C1 segment of cervical spinal cord (tissue), 14 donors: ENCODE data around the gene ZNF445.
"Not testable (repeated sequence)": the region's sequence is repeated elsewhere in the genome, so short reads cannot be mapped to it uniquely, and the experiment has no call there.

Experiments
- DNase-seq, 14 donors: peaks; one replicate each; lab custom pipeline; 2025; lab: John Stamatoyannopoulos, UW

ZNF445 gene

DNA sequence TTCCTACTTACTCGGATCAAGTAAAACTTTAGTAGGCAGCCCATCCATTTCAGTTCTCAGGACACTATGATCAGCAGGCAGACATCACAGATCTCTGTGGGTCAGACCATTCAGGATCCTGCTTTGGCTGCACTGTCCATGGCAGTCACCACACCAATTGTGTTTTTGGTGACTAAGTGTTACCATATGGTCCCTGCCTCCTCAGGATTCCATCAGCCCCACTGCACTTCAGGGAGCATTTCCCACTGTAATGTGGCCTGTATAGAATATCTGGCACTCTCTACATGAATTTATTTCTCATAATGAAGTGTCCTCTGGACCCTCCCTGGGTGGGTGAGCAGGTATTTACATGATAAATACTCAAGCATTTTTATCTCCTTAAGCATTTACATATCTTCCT lies 41.3 kb downstream of the ZNF445 start:
- no peak for DNase-seq

DNA sequence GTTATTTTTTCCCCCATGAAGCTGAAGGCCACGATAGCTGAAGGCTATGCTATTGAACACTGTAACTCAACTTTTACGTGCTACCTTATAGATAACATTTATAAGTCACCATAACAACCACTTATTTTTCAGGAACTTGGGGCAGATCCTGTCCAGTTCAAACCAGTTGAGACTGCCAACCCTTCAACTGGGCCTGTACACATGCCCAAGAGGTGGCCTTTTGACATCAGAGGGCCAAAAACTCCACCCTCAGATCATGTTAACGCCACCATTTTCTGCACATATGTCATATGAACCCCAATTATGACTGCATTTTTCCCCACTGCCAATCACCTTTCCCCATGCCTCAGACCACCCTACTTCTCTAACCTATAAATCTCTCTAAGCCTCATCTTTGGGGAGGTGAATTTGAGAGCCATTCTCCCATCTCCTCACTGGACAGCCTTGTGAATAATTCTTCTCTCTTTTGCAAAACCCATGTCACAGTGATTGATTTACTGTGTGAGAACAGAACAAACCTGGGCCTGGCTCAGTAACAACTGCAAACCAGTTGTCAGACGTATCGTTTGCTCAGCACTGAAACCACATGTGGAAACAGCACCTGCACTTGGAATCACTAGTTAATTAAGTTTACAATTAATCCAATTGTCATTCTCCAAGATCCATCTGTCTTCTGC lies 42.5 kb downstream of the ZNF445 start:
- no peak for DNase-seq

DNA sequence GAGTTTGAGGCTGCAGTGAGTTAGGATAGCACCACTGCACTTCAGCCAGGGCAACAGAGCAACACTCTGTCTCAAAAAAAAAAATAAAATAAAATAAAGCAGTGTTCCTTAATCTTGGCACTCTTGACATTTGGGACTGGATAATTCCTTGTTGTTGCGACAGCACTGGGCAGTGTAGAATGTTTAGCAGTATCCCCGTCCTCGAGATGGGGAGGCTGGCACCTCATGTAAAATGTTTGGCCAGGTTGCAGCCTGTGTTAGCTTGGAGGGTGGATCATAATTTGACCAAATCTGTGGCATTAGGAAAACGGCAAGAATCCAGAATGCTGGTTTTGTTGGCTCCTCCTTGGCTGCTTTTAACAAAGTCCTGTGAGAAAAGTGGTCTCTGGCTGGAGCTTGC lies 47.0 kb downstream of the ZNF445 start:
- no peak for DNase-seq

DNA sequence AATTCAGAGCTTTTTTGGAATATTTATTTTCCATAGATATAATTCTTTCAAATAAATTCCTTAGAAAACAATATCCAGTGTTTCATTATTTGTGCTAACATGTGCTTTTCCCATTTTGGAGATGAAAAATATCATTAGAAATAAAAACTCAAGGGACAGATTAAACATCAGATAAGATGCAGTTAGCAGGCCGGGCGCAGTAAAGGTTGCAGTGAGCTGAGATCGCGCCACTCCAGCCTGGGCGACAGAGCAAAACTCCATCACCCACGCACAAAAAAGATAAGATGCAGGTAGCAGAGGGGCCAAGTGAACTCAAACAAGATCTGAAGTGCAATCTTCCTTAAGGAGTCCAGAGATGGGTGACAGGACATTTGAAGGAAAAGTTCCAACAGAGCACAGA lies 48.0 kb downstream of the ZNF445 start:
- no peak for DNase-seq

DNA sequence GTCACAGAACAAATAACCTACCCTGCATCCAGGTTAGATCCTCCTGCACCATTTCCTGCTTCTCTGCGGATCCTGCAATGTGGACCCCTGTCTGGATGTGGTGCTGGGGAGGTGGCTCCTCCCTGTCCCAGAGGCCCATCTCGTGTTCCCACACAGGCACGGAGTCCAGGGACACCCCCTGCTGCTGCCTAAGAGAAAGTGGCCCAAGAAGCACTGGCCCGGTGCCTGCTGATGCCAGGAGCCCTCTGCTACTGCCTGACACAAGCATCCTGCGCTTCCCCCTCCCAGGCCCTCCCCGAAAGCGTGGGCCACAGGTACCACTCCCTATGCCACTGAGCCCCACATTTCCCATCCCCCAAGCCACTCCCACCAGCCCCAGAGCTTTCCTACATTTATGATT lies 48.6 kb downstream of the ZNF445 start:
- DNase-seq = no peak

DNA sequence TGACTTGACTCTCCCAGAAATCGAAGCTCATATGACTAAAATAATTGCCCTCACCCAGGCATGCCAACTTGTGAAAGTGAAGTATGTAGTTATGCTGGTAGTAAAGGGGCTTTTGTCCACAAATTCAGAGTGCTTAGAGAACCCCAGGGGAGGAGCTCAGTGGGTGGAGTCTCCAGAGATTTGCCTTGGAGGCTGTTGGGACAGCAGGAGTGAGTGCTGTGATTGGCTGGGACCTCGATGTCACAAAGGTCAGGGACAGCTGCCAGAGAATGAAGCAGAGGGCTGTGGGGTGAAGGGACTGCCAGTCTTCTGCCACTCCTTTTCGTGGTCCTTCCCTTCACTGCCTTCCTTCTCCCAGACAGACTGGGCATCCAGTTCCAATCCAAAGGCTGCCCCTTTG lies 49.8 kb downstream of the ZNF445 start:
- DNase-seq = no peak

DNA sequence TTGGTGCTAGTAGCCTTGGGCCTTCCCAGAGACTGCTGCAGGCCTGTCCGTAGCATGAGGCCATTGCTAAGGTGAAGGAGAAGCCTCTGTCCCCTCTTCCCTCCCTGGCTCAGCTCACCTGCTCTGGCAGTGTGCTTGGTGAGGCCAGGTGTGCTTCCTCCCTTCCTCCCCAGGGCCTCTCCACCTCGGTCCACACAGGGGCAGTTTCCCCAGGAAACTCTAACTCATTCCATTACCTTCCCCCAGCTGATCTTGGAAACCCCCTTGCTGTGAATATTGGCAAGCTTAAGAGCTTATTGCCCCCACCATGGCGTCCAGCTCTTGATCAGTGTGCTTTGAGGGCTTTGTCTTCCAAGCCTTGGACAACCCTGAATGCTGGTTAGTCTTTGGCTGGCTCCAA lies 52.7 kb downstream of the ZNF445 start:
- no peak for DNase-seq

DNA sequence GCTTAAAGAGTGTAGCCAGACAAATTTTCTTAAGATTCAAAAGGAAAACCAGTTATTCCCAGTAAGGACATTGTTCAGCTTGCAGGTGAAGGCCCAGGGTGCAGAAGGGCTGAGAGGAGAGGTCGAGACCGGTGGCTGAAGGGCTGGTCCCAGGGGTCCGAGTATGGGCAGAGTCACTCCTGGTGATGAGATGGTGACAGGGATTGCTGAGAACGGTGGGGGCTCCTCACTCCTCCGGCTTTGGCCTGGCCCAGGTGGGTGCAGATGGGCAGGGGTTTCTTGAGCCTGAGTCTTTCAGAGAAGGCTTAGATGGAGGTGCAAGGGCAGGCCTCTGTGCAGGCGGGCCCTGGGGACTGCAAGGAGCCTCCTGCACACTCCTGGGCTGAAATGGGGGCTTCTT lies 56.2 kb downstream of the ZNF445 start:
- DNase-seq = no peak

DNA sequence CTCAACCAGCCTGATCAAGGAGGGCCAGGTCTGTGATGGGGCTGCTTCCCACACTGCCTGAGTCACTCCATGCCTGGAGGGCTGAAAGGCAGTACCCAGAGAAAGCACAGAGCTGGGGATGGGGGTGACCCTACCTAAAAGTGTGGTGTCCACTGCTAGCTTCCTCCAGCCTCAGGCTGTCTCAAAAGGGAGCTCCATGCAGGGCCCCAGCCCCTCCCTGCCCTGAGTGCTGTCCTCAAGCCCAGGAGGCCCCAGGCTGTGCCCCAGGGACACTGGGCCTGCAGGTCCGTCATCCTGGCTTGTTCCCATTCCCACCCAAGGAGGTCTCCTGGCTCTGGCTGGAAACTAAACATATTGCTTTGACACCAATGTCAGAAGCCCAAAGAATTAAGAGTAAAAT lies 56.8 kb downstream of the ZNF445 start:
- no peak for DNase-seq

DNA sequence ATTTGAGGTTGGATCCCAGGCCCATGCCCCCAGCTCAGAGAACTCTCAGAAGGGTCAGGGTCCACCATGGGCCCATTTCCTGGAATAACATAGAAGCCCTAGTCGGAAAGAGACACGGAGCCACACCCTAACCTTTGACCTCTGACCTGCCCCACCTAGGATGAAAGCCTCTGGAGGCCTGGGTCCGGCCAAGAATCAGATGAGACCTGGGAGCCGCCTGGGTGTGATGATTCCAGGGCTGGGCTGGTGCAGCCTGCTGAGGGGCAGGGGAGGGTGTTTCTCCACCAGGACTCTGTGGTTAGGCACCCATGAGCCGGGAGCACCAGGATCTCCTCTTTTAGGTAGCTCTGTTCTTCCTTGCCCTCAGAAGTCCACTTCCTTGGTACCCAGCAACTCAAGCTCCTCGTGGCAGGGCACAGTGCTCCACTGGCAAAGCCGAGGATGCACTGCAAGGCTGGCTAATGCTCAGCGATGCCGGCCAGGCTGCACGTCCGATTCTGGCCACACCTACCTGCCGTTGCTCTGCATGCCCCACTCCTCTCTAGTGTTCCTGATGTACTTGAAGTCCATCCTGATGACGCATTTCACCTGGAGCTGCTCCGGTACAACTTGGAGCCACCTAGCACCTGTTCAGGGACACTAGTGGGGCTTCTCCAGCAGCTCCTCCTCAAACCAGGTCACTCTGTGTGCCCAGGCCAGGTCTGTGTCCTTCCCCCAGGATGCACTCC lies 57.4 kb downstream of the ZNF445 start:
- DNase-seq = no peak

DNA sequence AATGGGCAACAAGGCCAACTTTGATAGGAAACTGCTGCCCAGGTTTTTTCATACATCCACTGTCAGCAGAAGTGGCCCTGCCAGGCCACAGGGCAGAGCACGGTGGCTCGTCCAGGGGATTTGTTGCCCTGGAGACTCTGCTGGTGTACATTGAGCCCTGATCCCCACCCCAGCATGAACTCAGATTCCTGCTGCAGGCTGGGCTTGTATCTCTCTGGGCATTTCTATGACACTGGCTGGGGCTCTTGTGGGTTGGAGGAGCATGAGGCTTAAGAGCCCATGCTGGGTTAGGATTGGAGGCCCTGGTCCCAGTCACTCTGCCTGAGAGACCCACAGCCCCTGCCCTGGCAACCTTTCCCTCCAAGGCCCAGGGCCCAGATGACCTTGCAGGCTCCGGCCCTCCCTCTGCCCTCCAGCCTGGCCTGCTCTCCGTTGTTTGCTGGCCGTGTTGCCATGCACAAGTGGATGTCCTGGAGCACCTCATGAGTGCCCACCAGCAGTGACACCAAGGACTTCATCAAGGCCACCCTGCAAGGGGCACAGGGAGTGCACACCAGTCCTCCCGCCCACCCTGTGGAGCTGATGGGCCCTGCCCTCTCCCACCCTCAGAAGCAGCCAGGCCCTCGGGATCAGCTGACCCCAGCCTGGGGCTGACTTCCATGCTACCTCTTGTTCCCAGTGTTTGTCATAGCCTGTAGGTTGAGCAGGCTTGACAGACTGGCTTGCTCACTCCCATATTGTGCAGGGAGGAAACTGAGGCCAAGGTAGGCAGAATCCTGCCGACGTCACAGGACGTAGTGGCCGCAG lies 58.2 kb downstream of the ZNF445 start:
- no peak for DNase-seq

DNA sequence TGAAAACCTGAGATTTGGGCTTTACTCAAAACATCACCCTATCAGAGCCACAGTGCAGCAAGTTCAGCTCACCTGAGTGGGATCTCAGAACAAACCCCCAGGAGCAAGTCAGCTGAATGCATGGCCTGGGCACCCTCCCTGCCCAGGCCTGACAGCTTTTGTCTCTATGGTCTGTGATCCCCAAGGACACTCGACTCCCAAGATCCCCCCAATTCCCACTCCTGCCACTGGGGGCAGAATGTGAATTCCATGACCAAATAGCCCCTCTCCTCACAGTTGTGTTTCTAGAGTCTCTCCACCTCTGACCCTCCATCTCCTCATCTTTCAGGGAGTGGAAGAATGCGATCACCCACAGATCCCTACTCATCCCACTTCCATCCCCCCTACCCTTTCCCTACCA lies 58.9 kb downstream of the ZNF445 start:
- DNase-seq = no peak

DNA sequence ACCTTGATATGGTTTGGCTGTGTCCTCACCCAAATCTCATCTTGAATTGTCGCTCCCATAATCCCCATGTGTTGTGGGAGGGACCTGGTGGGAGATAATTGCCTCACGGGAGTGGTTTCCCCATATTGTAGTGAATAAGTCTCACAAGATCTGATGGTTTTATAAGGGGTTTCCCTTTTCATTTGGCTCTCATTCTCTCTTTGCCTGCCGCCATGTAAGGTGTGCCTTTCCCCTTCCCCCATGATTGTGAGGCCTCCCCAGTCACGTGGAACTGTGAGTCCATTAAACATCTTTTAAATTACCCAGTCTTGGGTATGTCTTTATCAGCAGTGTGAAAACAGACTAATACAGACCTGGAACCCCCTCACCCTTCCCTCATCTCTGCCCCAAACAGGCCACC lies 59.4 kb downstream of the ZNF445 start:
- not testable (repeated sequence) for DNase-seq

DNA sequence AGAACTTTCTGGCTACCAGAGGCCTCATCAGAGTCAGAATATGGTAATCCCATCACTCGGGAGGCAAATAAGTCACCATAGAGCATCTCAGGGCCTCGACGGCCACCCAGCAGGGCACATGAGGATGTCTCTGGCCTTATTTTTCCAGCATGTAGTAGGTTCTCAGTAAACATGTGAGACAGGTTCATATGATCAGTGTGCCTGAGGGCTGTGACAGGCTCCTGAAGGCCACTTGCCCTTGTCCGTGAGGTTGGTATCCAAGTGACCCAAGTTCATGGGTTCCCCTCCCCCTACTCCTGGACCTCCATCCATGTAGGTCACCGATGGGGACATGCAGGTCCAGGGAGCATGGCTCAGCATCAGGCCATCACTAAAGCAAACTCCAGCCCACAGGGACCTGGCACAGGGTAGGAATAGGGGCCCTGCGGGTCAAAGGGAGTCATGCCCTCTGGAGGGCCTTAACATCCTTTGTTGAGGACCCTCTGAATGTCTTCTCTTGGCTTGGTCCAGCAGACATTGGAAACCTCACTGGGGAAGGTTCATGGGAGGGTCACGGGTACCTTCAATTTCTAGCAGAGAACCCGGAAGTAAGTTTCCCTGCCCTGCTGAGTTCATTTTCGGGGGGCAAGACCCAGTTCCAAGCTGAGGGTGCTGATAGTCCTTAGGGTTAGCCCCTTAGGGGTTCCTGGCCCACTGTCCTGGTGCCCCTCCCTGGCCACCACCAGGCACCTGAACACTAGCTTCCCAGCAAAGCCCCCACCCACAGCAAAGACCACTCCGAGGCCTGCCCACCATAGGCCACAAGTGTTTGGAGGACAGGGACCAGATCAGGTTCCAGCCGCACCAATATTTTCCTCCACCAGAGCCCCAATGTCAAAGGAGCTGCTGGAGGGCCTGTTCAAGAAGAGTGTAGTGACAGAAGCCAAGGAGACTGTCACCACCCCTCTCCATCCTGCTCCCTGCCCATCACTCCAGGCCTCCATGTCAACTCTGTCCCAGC lies 61.1 kb downstream of the ZNF445 start:
- no peak for DNase-seq

DNA sequence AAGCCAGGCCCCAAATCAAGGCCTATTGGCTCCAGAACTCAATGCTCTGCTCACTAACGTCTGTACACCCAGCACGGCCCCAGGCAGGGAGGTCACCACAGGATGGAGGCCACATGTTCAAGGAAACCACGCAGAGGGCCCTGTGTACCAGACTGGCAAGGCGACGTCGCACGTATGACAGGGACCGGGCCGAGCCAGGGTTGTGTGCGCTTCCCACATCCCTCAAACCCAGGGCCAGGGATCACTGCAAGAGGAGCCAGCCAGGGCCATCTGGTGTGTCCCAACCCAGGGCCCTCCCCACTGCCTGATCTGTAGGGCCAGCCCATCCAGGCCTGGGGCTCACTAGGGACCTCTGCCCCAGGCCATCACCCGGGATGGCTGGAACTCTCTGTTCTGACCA lies 62.0 kb downstream of the ZNF445 start:
- DNase-seq = no peak

DNA sequence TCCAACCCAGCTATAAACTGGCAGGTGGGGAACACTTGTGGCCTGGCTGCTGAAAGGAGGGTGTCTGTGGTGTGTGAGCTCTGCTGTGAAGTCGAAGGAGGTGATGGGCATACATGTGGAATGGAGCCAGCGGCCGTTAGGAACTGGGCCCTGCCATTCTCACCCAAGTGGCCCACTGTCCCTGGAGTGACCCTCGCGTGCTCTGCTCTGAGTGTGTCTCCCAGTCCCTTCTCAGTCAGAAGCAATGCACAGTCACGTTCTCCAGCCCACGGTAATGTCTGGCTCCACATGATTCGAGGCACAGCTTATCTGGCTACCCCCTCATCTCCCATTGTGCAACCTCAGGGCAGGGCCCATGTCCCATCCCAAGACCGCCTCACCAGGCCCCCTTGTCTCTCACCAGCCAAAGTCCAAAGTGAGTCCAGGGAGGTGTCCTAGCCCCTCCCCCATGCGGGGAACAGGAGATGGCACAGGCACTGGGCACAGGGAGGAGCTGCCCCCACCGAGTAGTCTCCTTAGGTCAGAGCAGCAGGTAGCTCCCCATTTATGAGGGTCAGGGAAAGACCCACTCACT lies 62.9 kb downstream of the ZNF445 start:
- DNase-seq = no peak

DNA sequence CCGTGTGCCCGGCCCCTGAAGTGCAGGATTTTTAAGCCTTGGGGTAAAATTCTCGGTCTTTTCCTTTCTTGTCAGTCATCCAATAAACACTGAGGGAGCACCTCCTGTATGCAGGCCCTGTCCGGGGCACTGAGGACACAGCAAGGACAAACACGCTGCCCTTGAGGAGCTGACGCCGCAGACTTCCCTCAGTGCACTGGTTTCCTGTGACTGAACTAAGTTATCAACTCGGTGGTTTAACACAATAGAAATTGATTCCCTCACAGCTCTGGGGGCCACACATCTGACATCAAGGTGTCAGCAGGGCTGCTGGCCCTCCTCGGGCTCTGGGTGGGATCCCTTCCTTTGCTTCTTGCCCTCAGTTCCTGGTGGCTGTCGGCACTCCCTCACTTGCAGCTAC lies 65.1 kb downstream of the ZNF445 start:
- DNase-seq = no peak

DNA sequence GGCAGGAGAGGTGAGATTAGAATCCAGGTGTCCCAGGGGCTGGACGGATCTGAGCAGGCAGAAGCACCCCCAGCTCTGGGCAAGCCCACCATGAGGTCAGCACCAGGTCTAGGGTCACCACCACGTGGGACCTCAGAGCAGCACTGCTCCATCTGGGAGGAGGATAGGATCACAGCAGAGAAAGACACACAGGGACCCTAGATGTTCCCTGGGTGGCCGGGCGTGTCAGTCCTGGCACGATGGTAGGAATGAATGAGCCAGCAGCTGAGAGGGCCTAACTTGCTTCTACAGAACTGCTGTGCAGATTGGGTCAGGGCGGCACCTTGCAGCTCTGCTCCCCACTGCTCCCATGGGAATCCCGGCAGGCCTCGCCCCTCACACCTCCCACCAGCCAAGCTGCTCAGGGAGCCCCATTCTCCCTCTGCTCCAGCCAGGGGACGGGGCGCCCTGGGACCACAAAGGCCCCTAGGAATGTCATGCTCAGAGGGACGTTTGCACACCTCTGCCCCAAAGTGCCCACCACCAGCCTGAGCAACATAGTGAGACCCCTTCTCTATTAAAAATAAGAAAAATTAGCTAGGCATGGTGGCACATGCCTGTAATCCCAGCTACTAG lies 66.3 kb downstream of the ZNF445 start:
- DNase-seq = no peak

DNA sequence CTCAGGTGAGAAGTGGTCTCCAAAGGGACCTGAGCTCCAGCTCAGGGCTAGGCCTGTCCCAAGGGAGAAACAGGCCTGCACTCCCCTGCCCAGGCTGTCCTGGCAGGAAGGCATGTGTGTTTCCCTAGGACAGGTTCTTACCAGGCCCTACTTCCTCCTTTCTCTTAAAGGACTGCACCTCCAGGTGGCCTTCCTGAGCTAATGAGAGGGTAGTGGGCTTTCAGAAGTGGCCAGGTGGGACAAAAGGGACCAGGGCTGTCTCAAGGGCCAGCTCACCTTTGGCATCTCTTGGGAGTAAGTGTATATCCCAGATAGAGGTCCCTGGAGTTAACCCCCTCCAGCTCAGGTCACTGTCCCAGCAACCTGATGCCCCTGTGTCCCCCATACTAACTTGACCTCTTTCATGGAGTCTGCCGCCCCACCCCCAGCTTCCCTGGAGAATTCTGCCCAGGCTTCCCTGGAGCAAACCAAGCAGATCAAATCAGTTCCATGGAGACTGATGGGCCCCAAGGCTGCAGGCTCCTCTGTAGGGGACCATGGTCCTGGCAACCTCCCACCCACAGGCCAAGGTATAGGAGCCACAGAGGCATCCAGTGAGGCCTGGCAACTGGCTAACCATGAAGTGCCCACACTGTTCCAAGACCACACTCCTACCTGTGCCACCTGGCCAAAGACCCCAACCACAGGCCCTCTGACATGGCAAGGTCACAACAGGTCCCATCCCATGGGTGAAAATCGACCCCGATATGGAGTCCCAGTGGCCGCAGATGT lies 67.6 kb downstream of the ZNF445 start:
- DNase-seq = no peak

DNA sequence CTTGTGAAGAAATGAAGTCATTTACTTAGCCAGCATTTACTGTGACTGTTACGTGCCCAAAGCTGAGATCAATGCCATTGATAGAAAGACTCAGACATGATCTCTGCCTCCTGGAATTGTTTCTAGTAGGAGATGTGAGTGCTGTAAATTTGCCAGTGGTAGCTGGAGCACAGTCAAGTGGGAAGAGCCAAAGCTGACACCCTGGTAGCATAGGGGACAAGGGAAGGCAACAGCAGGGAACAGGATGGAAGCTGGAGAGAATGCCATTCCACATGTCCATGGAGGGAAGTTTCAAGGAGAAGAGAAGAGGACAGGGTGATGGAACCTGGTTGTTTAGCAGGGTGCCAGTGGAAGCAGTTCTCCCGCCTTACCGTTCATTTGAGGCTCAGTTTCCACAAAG lies 74.9 kb downstream of the ZNF445 start:
- no peak for DNase-seq
